Activated CD4-positive, alpha-beta T cell treated with anti-CD3 and anti-CD28 coated beads, Interleukin-2, amount 10 ng/mL, durations not matched to agents 24 days and 14 days (primary cell): Measurements from ENCODE around the gene ZMYND12. TPM values are rescaled to one million over a fixed set of nuclear protein-coding genes. Genes with fewer than 3 reads are reported as not detected.

Source experiments
- DNase-seq: peaks from one replicate; pipeline ENCODE4 v3.0.0; 2022
- H3K27ac Mint-ChIP-seq: one replicate; pipeline ENCODE4 v1.8.0; 2022; ENCODE audit warnings: mild to moderate bottlenecking, mixed read lengths
- H3K27me3 Mint-ChIP-seq: one replicate; pipeline ENCODE4 v1.8.0; 2022; ENCODE audit warnings: mixed read lengths
- H3K36me3 Mint-ChIP-seq: one replicate; pipeline ENCODE4 v1.8.0; 2022; ENCODE audit warnings: low read depth, mild to moderate bottlenecking, mixed read lengths
- H3K4me1 Mint-ChIP-seq: one replicate; pipeline ENCODE4 v1.8.0; 2021; ENCODE audit warnings: mixed read lengths
- H3K4me3 Mint-ChIP-seq: one replicate; pipeline ENCODE4 v1.8.0; 2022; ENCODE audit warnings: mild to moderate bottlenecking, moderate library complexity, mixed read lengths
- H3K9me3 Mint-ChIP-seq: one replicate; pipeline ENCODE4 v1.8.0; 2021; ENCODE audit warnings: mixed read lengths
- intact Hi-C: fragments of 100-400 bp; cut with micrococcal nuclease; formaldehyde crosslinking; loops from one replicate; pipeline ENCODE4 v1.15.1; 2023
- total RNA-seq: library from RNA; stranded (reverse); gene quantifications from 2 replicates; pipeline ENCODE4 v1.2.3, GENCODE V29; 2022

ZMYND12 gene
- total RNA-seq, 1 donor from 2014 or later = not detected

DNA sequence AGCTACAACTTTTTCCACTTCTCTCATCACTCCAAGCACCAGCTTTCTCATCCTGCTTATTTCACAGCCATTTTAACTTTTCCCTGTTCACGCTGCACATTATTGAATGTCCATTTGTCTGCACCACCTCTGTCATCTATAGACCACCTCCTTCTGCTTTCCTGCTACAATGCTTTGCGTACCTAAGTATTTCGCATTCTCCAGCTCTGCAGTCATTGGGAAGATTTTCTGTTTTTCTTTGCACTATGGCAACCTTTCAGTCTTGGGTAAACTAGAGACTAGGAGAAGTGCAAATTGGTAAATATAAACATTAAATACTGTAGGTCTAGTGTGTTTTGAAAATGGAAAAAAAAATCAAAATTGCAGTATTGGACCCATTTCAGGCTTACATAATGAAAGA lies 8.1 kb upstream of the ZMYND12 start:
- DNase-seq = no peak
- intact Hi-C loops = loop anchor here (1.0 to 10.0 kb wide), 4 partner anchors 82 to 381 kb away; partner anchors contain the start of genes C1orf50, P3H1, RIMKLA and YBX1
- Mint-ChIP-seq H3K4me1 (peaks cover 18% of the 10 kb centered on the region), H3K27ac (peak overlapping the region; percentile 22), H3K36me3 (peaks cover 22% of the 10 kb centered on the region), H3K4me3 (peak overlapping the region; percentile 85), H3K9me3 (no peaks in the 10 kb centered on the region), H3K27me3 (peaks cover 14% of the 10 kb centered on the region)

DNA sequence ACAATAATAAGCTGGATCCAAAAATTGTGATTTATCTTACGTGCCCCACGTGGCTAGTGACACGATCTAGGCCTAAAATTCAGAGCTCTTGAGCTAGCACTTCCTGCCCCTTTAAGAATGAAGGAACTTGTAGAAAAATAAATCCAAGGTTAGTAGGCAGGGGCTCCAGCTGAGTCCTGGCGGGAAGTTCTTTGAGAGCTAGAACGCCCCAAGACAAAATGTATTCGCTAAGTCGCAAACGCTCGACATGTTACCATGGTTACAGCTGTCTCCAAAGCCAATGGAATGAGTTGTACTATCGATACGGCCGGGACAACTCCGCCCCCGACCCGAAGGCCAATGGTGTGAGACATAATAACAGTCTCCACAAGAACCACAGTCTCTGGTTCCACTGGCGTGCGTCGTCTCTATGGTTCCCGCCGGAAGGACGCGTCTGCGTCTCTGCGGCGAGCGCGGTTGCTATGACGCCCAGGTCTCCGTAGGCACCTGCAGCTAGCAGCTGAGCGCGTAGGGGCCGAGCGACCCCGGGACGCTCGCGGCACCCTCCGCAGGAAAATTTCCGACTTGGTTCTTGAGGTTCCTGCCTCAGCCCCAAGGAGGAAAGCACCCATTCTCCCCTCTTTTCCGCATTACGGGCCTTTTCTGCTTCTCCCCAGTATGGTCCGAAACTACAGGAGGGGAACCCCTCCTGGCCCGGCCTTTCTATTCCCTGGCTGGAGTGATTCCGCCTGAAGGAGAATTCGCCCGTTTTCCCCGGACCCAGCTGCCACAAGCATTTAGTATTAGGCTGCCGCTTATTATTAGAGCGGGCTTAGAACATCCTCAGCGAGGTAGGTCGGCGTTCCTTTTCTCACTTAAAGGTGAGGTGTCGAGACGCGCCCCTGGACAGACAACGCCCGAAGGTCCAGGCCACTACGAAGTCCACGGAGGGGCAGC lies 7.3 kb upstream of the ZMYND12 start, which contains the start of gene CCDC30:
TSS of gene CCDC30 (plus strand) at position 459 of the 936 bp plus-strand sequence. CDS start 17,266 bp downstream, outside the sequence.
- H3K9me3 Mint-ChIP-seq = no peaks in the 10 kb centered on the region
- intact Hi-C loops = loop anchor here (1.0 to 10.0 kb wide), 4 partner anchors 81 to 382 kb away; partner anchors contain the start of genes C1orf50, P3H1, RIMKLA and YBX1

DNA sequence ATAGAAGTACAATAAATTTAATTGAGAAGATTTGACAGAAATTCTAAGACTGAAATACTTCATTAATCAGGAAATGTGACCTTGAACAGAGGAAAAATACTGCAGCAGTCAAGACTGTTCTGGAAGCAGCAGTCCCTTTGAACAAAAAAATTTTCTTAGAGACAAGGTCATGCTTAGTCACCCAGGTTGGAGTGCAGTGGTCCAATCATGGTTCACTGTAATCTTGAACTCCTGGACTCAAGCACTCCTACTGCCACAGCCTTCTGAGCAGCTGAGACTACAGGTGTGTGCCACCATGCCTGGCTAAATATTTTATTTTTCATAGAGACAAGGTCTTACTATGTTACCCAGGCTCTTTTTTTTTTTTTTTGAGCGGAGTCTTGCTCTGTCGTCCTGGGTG lies 5.4 kb upstream of the ZMYND12 start:
- Mint-ChIP-seq H3K4me1 (peaks cover 28% of the 10 kb centered on the region), H3K4me3 (no peak overlapping the region), H3K27ac (no peak overlapping the region), H3K36me3 (peaks cover 38% of the 10 kb centered on the region), H3K27me3 (peaks cover 6% of the 10 kb centered on the region), H3K9me3 (no peaks in the 10 kb centered on the region)
- intact Hi-C loops = loop anchor here (5.0 to 10.0 kb wide), 2 partner anchors 79 to 384 kb away; partner anchors contain the start of genes RIMKLA and ZNF691
- no peak for DNase-seq

More for the DNA sequence above, 7.3 kb upstream of the ZMYND12 start, which contains the start of gene CCDC30:
- peak; percentile 99 for DNase-seq
- peaks cover 10% of the 10 kb centered on the region for H3K27me3 Mint-ChIP-seq
- peaks cover 19% of the 10 kb centered on the region for H3K4me1 Mint-ChIP-seq
- H3K36me3 Mint-ChIP-seq = peaks cover 28% of the 10 kb centered on the region
- peak within 1 kb of the TSS; percentile 85 for H3K4me3 Mint-ChIP-seq
- H3K27ac Mint-ChIP-seq = peak within 1 kb of the TSS; percentile 78

DNA sequence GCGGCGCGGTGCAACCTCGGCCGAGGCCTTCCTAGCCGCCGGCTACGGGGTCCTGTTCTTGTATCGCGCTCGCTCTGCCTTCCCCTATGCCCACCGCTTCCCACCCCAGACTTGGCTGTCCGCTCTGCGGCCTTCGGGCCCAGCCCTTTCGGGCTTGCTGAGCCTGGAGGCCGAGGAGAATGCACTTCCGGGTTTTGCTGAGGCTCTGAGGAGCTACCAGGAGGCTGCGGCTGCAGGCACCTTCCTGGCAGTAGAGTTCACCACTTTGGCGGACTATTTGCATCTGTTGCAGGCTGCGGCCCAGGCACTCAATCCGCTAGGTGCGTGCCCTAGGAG lies 900 bp upstream of the ZMYND12 start:
- peak overlapping the region; percentile 93 for H3K4me3 Mint-ChIP-seq
- H3K4me1 Mint-ChIP-seq = peaks cover 25% of the 10 kb centered on the region
- intact Hi-C loops = loop anchor here (1.0 to 10.0 kb wide), 3 partner anchors 121 to 468 kb away; partner anchors contain the start of genes FOXJ3 and PPIH
- peak; percentile 90 for DNase-seq
- peaks cover 2% of the 10 kb centered on the region for H3K27me3 Mint-ChIP-seq
- H3K36me3 Mint-ChIP-seq = peaks cover 36% of the 10 kb centered on the region
- H3K27ac Mint-ChIP-seq = peak overlapping the region; percentile 98
- no peaks in the 10 kb centered on the region for H3K9me3 Mint-ChIP-seq

DNA sequence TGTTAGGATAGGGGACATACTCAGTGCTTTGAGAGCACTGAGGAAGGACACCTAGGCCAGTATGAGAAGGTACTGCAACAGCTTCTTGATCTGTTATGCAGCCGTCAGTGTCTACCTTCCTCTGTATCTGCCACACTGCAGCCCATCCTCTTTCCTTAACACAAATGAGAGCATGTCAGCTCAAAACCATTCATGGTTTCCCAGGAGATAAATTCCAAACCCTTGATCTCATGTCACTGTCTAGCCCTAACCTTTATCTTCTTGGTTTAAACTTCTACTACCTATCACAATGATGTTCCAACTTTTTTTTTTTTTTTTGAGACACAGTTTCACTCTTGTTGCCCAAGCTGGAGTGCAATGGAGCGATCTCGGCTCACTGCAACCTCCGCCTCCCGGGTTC lies 1.4 kb downstream of the ZMYND12 start:
- no peak for DNase-seq
- intact Hi-C loops = loop anchor here (5.0 to 10.0 kb wide), 2 partner anchors 62 to 470 kb away; no protein-coding TSS in a partner anchor
- H3K4me3 Mint-ChIP-seq = no peak overlapping the region
- H3K4me1 Mint-ChIP-seq = peaks cover 26% of the 10 kb centered on the region
- peaks cover 5% of the 10 kb centered on the region for H3K27me3 Mint-ChIP-seq
- no peak overlapping the region for H3K27ac Mint-ChIP-seq
- H3K36me3 Mint-ChIP-seq = peaks cover 18% of the 10 kb centered on the region
- no peaks in the 10 kb centered on the region for H3K9me3 Mint-ChIP-seq

DNA sequence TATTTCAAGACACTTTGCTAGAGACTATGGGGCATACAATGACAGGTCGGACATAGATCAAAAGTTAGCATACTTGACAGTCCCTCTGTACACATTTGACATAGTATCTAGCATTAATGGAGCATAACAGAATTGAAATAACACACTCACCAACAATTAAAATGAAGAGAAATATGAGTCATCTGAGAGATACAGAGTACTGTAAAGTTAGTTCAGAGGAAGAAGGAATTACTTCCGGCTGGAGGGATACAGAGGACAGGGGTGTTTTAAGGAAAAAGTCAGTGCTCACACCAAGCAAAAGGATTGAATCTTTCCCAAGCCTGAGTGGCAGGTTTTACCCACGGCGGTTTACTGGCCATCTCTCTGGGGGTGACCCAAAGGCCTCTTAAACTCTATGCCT lies 2.4 kb downstream of the ZMYND12 start:
- peaks cover 5% of the 10 kb centered on the region for H3K27me3 Mint-ChIP-seq
- H3K36me3 Mint-ChIP-seq = peaks cover 12% of the 10 kb centered on the region
- H3K27ac Mint-ChIP-seq = no peak overlapping the region
- no peak for DNase-seq
- H3K9me3 Mint-ChIP-seq = no peaks in the 10 kb centered on the region
- H3K4me1 Mint-ChIP-seq = peaks cover 26% of the 10 kb centered on the region
- intact Hi-C loops = loop anchor here (5.0 to 10.0 kb wide), 2 partner anchors 61 to 471 kb away; no protein-coding TSS in a partner anchor
- no peak overlapping the region for H3K4me3 Mint-ChIP-seq

DNA sequence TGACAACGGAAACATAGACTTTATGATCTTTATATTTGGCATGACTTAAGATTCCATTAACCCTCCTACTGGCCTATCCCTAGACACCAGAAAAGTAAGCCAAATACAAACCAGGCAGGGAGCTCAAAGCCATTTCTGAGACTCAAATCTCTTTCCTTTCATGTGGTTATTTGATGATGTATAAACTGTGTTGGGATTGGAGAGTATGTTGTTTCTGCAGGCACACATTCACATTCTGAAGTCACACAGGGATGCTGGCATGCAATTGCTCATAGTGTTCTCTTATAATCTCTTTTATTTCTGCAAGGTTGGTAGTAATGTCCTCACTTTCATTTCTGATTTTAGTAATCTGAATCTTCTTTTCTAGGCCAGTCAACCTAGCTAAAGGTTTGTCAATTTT lies 5.8 kb downstream of the ZMYND12 start:
- DNase-seq = no peak
- Mint-ChIP-seq H3K27me3 (peaks cover 5% of the 10 kb centered on the region), H3K36me3 (no peaks in the 10 kb centered on the region), H3K27ac (no peak overlapping the region), H3K4me3 (no peak overlapping the region), H3K9me3 (no peaks in the 10 kb centered on the region), H3K4me1 (peaks cover 7% of the 10 kb centered on the region)
- intact Hi-C loops = loop anchor here (5.0 to 10.0 kb wide), 2 partner anchors 58 to 475 kb away; no protein-coding TSS in a partner anchor

DNA sequence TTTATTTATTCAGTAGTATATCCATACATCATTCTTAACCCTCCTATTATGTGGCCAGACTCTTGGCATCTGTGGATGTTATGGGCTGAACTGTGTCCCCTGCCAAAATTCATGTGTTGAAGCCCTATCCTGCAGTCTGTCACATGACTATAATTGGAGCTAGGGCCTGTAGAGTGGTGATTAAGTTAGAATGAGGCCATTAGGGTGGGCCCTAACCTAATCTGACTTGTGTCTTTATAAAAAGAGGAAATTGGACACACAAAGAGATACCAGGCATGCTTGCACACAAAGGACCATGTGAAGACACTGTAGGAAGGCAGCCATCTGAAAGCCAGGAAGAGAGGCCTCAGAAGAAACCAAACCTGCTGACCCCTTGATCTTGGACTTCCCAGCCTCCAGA lies 6.6 kb downstream of the ZMYND12 start:
- peaks cover 5% of the 10 kb centered on the region for H3K27me3 Mint-ChIP-seq
- H3K9me3 Mint-ChIP-seq = no peaks in the 10 kb centered on the region
- intact Hi-C loops = no loop called here
- no peak for DNase-seq
- no peaks in the 10 kb centered on the region for H3K36me3 Mint-ChIP-seq
- no peak overlapping the region for H3K27ac Mint-ChIP-seq
- no peak overlapping the region for H3K4me3 Mint-ChIP-seq
- H3K4me1 Mint-ChIP-seq = peaks cover 6% of the 10 kb centered on the region

DNA sequence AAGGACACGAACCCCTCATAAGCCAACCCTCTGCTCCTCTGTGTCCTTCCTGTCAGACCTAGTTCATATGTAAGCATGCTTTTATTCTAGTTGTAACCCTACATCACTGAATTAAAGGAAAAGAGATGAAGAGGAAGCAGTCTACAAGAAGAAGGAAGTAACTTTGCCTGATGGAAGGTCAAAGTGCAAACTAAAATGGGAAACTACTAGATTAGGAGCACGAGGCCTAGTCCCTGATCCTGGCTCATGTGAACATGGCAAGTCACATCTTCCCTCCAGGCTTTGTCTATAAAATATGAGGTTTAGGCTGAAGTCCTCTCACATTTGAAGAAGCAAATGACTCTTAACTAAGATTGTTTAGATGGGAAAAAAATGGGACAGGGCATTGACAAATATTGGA lies 13.2 kb downstream of the ZMYND12 start:
- no peaks in the 10 kb centered on the region for H3K9me3 Mint-ChIP-seq
- no peaks in the 10 kb centered on the region for H3K36me3 Mint-ChIP-seq
- no peak overlapping the region for H3K27ac Mint-ChIP-seq
- no peaks in the 10 kb centered on the region for H3K4me1 Mint-ChIP-seq
- H3K27me3 Mint-ChIP-seq = no peaks in the 10 kb centered on the region
- DNase-seq = no peak
- intact Hi-C loops = no loop called here
- H3K4me3 Mint-ChIP-seq = no peak overlapping the region

DNA sequence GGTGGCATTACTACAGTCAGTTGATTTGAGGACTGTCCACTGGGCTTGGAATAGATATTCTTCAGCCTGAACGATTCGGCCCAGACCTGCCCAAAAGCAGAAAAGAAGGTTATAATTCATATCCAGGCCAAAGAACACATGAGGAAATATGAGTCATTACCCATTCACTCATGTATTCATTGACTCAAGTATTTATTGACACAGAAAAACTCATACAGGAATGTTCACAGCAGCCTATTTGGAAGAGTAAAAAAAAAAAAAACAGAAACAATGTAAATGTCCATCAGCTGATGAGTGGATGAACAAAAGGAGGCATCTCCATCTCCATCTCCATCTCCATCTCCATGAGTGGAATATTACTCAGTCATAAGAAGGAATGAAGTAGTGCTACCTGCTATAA lies 15.9 kb downstream of the ZMYND12 start:
- Mint-ChIP-seq H3K27me3 (peaks cover 2% of the 10 kb centered on the region), H3K9me3 (no peaks in the 10 kb centered on the region), H3K4me3 (no peak overlapping the region), H3K27ac (no peak overlapping the region), H3K4me1 (no peaks in the 10 kb centered on the region), H3K36me3 (no peaks in the 10 kb centered on the region)
- DNase-seq = no peak
- intact Hi-C loops = no loop called here

DNA sequence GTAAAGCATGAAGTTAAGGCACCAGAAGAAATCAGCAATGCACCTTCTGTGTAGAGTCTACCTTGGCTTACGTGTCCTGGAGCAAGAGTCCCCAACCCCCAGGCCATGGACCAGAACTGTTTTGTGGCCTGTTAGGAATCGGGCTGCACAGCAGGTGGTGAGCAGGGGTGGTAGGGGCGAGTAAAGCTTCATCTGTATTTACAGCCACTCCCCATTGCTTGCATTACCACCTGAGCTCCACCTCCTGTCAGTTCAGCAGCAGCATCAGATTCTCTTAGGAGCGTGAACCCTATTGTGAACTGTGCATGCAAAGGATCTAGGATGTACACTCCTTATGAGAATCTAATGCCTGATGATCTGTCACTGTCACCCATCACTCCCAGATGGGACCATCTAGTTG lies 21.5 kb downstream of the ZMYND12 start:
- DNase-seq = no peak
- H3K4me1 Mint-ChIP-seq = no peaks in the 10 kb centered on the region
- H3K27ac Mint-ChIP-seq = no peak overlapping the region
- no peak overlapping the region for H3K4me3 Mint-ChIP-seq
- intact Hi-C loops = no loop called here
- no peaks in the 10 kb centered on the region for H3K36me3 Mint-ChIP-seq
- H3K9me3 Mint-ChIP-seq = no peaks in the 10 kb centered on the region
- H3K27me3 Mint-ChIP-seq = peaks cover 6% of the 10 kb centered on the region

DNA sequence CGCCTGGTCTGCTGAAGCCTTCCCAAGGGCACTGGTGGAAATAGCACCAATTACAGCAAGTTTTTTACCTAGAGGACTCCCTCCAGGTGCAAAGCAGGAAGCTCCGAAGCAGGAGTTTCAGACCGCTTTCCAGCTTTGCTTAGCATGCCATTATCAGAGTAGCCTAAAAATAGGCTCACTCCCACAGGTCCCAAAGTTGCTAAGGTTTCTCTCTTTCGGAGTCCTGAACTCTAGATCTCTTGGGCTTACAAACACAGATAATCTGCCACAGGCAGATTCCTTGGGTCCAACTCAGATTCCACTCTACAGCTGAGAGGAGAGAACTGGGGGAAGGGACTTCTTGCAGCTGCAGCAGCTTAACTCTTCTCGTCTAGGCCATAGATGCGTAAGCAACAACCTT lies 22.5 kb downstream of the ZMYND12 start:
- peaks cover 6% of the 10 kb centered on the region for H3K27me3 Mint-ChIP-seq
- no peaks in the 10 kb centered on the region for H3K9me3 Mint-ChIP-seq

DNA sequence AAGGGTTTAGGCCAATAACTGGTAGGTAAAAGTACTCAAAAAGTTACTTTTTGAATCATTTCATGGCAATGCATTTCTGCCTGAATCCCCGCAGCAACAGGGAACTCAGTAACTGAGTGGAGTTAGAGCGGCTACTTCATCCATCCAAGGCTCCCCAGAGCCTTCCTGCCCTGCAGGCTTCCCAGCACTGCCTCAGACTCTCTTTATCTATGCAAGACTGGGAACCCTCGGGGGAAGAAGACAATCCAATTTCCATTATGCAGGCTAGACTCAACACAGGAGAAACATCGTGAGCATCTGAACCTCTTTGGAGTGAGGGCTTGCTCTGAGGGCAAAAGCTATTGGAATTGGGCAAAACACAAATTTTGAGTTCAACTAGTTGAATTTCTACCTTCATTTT lies 23.1 kb downstream of the ZMYND12 start:
- no peaks in the 10 kb centered on the region for H3K36me3 Mint-ChIP-seq
- H3K27me3 Mint-ChIP-seq = peaks cover 6% of the 10 kb centered on the region
- intact Hi-C loops = no loop called here
- DNase-seq = no peak
- no peak overlapping the region for H3K4me3 Mint-ChIP-seq
- H3K4me1 Mint-ChIP-seq = no peaks in the 10 kb centered on the region
- no peak overlapping the region for H3K27ac Mint-ChIP-seq
- no peaks in the 10 kb centered on the region for H3K9me3 Mint-ChIP-seq

More for the DNA sequence above, 22.5 kb downstream of the ZMYND12 start:
- Mint-ChIP-seq H3K27ac (no peak overlapping the region), H3K4me3 (no peak overlapping the region), H3K36me3 (no peaks in the 10 kb centered on the region), H3K4me1 (no peaks in the 10 kb centered on the region)
- intact Hi-C loops = no loop called here
- DNase-seq = no peak

DNA sequence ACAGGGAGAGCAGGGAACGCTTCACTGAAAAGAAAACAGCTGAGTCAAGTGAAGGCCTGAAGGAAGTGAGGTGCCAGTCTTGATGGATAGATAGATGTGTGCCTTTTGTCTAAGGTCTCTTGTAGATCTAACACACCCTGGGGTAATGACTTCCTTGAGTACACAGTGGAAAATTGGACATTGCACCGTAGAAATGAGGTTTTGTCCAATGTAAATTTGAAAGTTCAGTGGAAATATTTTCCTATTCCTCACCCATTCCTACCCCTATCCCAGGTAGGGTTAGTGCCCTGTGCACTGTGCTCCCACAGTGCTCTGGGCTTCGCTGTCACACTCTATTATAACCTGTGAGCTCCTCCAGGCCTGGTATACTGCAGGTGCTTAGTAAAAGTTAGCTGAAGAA lies 24.3 kb downstream of the ZMYND12 start:
- H3K27me3 Mint-ChIP-seq = peaks cover 6% of the 10 kb centered on the region
- peaks cover 2% of the 10 kb centered on the region for H3K4me1 Mint-ChIP-seq
- no peaks in the 10 kb centered on the region for H3K36me3 Mint-ChIP-seq
- DNase-seq = no peak
- no peak overlapping the region for H3K4me3 Mint-ChIP-seq
- intact Hi-C loops = no loop called here
- no peak overlapping the region for H3K27ac Mint-ChIP-seq
- no peaks in the 10 kb centered on the region for H3K9me3 Mint-ChIP-seq
